Embryonic facial prominence (tissue), 1 donor: ENCODE data around the gene GMDS.
"Not testable (repeated sequence)": the region's sequence is repeated elsewhere in the genome, so short reads cannot be mapped to it uniquely, and the experiment has no call there.

ENCODE experiments used
- DNase-seq: peaks from one replicate; pipeline ENCODE4 v3.0.0-alpha.2; 2016; ENCODE audit errors: extremely low spot score

GMDS gene

DNA sequence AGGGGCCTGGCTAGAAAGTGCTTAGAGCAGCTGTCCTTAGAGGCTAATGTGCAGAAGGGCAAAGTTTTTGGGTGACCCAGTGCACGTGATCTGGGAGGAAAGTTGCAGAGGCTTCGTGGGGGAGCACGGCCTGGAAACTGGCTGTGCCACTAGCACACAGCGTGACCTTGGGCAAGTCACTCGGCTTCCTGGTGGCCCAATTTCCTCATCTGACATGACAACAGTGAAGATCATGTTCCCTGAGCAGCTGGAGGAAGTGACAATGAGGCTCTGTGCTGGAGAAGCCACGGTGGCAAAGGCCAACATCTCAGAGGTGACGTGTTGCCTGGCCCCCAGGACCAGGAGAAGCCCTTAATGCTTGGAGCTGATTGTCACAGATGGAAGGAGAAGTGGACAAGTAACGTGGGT lies 536.2 kb downstream of the GMDS start:
- DNase-seq = no peak

DNA sequence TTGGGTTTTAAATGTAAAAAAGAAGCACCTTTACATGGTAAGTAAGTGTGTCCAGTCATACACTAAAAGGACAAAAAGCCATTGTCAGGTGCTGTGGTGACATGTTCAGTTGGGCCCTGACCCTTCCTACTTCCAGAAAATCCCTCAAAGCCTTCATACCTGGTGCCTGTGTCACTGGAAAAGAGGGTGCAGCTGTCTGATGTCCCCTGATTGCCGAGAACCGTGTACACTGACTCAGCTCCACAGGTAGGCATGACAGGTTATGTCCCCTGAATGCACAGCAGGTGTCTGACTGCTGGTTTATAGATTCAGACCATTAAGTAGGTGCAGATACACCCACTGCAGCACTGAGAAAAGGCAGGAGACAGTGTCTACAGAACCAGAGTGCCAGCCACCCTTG lies 536.6 kb downstream of the GMDS start:
- DNase-seq = no peak

DNA sequence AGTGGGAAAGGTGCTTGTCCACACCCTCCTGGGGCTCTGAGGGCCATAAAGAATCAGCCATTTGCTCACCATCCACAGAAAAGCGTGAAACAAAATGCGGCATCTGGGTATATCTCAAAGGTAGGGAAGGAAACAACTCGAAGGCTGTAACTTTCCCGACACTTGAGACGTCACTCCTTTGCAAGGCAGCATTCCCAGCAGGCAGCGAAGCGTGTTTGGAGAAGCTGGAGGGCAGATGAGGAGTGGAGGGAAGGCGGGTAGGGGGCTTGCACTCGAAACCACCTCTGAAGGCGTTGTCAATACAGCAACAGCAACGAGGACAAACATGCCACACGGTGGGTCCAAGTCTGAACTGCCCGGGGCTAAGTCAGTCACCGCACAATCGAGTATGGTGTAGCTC lies 537.3 kb downstream of the GMDS start:
- DNase-seq = peak; percentile 31

- no peak for DNase-seq
These were observed 539.8 kb downstream of the GMDS start for GRCh38 chr6:1705630-1706029.

GRCh38 chr6:1705183-1705582 lies 540.2 kb downstream of the GMDS start:
- DNase-seq = no peak

- DNase-seq = no peak
These were observed 540.7 kb downstream of the GMDS start for GRCh38 chr6:1704711-1705110.

DNA sequence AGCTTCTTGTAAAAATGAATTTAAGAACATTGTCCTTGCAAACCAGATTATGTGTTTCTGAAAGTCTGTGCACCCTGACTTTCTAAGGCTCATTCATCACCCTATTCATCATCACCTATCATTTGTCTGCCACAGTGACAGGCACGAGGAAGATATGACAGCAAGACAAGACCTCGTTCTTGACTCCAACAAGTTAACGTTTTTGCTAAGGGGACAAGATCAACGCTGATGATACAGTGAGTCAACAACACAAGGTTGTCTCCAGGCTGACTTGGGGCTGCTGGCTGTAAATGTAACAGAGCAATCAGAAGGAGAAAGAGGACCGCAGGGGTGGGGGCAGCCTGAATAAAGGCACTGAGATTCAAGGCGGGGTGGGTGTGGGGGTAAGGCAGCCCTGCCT lies 541.5 kb downstream of the GMDS start:
- no peak for DNase-seq

GRCh38 chr6:1703091-1703855 lies 542.1 kb downstream of the GMDS start:
- DNase-seq = no peak

DNA sequence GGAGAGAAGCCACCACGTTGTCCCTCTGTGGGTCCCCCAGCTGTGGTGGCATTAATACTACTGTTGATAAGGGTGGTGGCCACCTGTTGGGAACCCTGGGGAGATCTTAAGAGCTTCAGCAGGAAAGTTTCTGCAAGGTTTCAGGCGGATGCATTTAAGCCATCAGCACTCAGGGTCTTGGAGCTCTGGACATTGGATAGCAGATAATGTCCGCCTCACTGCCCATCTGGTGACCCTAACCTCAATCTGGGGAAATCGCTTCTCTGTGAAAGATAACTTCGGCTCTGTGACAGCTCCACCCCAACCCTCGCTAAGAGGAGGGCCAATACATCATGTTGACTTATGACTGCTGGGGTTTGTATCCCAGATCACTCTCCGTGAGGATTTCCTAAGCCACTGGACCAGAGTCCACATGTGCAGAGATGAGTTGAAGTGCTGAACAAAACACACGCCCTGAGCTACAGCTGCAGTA lies 542.8 kb downstream of the GMDS start:
- no peak for DNase-seq

DNA sequence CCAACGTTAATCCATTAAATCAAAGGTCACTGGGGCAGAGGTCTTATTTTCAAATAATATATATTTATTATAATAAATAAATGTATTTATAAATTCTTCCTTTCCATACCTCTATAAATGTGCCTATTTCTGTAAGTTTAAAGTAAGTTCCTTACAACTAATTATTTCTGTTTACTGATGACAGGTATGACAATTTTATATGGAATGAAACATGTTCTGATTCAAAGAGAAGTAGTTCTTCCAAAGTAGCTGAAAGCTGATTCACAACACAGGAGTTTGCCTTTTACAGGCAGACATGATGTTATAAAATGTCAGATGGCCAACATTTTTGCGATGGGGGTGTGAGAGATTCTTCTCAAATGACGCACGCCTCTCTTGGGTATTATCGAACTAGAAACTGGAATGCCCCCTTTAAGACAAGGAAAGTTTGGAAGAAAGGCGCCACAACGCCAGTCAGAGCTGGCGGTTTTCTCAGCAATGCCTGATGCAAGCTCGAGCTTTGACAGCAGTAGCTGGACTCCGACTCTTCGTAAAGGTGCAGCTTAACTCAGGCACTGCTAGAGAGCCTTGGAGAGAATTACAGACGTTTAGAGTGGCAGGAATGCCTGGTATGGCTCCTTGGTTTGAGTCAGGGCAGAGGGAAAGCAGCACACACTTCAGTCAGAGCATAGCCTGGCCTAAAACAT lies 543.6 kb downstream of the GMDS start:
- no peak for DNase-seq

GRCh38 chr6:1700278-1700967 lies 545.0 kb downstream of the GMDS start:
- no peak for DNase-seq

GRCh38 chr6:1698527-1698926 lies 546.9 kb downstream of the GMDS start:
- DNase-seq = no peak

DNA sequence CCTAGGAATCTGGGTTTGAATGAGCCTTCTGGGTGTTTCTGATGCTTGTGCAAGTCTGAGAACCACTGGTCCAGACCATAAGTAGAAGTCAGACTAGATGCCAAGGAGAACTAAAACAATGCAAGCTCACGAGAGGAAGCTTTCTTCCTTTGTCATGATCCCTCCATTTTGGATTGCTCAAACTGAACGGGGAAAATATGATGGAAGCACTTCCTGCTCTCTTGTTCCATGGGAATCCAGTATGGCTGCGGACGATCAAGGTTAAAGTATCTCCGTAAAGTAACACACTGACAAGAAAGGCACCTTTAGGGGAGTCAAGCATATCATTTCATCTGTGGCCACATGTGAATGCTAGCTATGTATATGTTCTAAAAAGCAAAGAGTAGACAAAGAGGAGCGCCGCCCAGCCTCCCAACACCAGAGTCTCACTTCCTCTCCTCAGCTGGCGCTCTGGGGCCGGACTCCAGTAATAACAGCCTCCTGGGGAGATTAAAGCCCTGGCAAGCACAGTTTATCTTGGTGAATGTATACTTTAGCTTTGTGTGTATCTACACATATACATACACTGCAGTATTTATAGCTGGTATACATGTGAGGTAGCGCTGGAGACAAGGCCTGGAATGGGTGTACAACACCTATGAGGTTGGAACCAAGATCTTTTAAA lies 547.6 kb downstream of the GMDS start:
- DNase-seq = no peak

DNA sequence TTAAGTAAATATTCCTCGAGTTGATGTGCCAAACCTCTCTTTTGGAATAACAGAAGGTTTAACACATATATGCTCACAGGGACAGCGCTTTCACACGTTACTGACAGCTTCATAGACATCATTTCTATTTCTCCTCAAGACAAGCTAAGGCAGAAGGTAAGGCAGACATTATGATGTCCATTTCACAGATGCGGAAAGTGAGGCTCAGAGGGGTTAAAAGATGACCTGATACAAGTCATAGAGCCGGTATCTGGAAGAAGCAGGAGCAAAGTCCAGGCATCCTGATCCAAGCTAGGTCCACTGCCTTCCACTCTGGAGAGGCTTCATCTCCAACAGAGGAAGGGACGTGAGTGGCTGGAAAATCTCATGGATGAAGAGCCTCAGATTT lies 548.9 kb downstream of the GMDS start:
- DNase-seq = no peak

DNA sequence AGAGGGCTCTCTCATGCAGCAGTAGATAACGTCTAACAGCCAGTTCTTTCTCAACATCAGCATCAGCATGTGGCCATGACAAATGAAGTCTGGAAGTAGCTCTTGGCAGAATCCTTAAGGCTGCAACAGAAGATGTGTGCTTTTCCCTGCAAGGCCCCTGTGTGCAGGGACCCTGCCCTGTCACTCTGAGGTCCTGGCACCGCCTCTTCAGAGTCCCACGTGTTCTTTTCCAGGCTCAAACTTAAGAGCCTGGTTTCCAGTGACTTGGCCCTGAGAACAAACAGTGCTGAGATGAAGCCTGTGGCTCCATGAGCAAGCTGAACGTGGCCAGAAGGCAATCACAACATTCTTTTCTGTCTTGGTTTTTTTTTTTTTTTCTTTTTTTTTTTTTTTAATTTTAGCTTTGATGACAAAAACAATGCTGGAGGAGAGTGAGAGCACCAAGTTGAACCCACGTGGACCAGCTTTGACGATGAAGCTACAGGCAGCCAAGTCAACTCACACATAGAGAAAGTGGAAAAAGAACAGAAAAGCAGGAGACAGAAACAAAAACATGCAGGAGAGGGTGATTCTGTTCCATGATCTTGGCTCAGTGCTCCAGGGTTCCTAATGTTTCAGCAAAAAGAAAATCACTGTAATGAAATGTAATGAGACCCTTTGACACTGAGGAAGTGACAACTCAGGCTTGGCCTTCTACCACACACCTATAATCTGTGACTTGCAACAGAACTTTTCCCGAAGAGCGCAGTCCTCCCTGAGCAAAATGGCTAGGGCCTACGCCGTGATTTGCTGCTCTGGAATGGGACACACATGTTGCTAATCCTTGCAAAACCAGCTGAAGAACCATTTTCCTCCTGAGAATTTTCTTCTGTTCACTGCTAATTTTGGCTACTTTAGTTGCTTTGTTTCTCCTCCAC lies 549.6 kb downstream of the GMDS start:
- DNase-seq = no peak

DNA sequence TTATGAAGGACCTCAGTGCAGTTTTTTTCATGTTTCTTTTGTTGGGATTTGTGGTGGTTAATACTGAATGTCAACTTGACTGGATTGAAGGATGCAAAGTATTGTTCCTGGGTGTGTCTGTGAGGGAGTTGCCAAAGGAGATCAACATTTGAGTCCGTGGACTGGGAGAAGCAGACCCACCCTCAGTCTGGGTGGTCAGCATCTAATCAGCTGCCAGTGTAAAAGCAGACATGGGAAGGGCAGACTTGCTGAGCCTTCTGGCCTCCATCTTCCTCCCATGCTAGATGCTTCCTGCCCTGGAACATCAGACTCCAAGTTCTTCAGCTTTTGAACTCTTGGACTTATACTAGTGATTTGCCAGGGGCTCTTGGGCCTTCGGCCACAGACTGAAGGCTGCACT lies 553.6 kb downstream of the GMDS start:
- DNase-seq = not testable (repeated sequence)

DNA sequence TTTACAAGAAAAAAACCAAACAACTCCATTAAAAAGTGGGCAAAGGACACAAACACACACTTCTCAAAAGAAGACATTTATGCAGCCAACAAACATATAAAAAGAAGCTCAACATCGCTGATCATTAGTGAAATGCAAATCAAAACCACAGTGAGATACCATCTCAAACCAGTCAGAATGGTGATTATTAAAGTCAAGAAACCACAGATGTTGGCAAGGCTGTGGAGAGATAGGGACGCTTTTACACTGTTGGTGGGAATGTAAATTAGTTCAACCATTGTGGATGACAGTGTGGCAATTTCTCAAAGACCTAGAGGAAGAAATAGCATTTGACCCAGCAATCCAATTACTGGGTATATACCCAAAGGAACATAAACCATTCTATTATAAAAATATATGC lies 554.7 kb downstream of the GMDS start:
- not testable (repeated sequence) for DNase-seq

DNA sequence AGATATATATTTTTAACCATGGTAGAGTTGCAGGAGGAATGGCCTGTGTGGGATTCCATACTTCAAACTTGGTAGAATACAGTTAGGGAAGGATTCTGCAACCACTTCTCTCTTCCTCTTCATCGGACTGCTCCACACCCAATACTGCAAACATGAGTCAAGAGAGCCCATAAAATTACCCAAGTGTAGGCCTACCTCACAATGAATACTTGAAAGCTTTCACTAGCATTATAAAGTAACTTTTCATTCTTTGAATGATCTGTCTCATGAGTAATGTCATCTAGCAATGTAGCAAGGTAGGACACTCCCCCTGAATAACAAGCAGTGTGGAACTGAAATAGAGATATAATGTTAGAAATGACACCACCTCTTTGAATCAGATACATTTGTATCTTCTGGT lies 556.3 kb downstream of the GMDS start:
- no peak for DNase-seq

DNA sequence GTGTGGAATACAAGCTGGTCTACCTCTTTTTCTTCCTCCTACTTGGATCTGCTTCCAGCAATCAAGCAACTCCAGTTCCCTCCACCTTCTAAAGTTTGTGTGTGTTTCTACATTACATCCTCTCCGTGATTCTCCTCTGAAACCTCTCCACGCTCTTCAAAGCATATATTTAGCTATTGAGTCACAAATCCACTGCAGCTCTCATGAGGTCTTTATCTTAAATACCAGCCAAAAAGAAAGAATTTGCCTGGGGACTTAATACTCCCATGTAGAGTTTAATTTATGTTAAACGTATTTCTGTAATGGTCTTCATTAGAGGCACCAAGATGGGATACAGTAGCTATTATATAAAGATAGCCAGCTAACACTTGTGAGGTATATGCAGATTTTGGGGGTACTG lies 557.0 kb downstream of the GMDS start:
- no peak for DNase-seq

GRCh38 chr6:1687402-1687801 lies 558.0 kb downstream of the GMDS start:
- DNase-seq = no peak
